ENCODE measurements around the gene DFFB. TPM values are rescaled to one million over a fixed set of nuclear protein-coding genes. Genes with fewer than 3 reads are reported as not detected.

The DFFB gene
- total and polyA plus RNA-seq, 9 donors = 6.8 to 12.8 (median 8.4) TPM

DNA sequence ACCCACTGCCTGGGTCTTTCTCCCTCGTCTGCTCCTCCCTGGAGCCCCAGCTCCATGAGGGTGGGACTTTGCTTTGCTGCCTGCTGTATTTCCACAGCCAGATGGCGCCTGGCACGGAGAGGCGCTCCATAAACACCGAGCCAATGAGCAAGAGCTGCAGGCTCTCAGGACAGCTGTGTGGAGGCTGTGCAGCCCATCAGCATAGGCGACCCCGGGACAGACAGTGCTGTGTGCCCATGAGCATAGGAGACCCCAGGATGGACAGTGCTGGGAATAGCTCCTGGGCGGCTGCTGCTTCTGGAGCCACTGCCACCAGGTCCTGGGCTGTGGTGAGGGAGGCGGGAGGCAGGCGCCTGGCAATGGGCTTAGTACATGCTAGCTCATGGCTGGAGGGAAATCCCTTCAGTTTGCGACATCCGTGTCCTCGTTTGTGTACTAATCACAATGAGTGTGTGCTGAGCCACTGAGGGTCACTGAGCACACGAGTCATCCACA, 29.4 kb upstream of the DFFB start:
- Histone ChIP-seq H3K4me1 (ENCODE audit: insufficient read depth) (no peaks in the 10 kb centered on the region), H3K4me3 (no peak overlapping the region), H3K27ac (no peak overlapping the region), H3K36me3 (no peaks in the 10 kb centered on the region), H3K9me3 (no peaks in the 10 kb centered on the region), H3K27me3 (no peaks in the 10 kb centered on the region)
- DNase-seq = no peak
- TF ChIP-seq, protein P1, sequence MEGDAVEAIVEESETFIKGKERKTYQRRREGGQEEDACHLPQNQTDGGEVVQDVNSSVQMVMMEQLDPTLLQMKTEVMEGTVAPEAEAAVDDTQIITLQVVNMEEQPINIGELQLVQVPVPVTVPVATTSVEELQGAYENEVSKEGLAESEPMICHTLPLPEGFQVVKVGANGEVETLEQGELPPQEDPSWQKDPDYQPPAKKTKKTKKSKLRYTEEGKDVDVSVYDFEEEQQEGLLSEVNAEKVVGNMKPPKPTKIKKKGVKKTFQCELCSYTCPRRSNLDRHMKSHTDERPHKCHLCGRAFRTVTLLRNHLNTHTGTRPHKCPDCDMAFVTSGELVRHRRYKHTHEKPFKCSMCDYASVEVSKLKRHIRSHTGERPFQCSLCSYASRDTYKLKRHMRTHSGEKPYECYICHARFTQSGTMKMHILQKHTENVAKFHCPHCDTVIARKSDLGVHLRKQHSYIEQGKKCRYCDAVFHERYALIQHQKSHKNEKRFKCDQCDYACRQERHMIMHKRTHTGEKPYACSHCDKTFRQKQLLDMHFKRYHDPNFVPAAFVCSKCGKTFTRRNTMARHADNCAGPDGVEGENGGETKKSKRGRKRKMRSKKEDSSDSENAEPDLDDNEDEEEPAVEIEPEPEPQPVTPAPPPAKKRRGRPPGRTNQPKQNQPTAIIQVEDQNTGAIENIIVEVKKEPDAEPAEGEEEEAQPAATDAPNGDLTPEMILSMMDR (IDR thresholded peaks at IDR 0.05) = no peak
- TF ChIP-seq EP300 (IDR thresholded peaks at IDR 0.05) = no peak
- TF ChIP-seq POLR2A (IDR thresholded peaks at IDR 0.05) = no peak
- WGBS, 3 donors = 76 to 78% (median 77%) methylated on average over 14 of the region's 14 CpGs
- intact Hi-C loops (cut with DNase I) = no loop called here

DNA sequence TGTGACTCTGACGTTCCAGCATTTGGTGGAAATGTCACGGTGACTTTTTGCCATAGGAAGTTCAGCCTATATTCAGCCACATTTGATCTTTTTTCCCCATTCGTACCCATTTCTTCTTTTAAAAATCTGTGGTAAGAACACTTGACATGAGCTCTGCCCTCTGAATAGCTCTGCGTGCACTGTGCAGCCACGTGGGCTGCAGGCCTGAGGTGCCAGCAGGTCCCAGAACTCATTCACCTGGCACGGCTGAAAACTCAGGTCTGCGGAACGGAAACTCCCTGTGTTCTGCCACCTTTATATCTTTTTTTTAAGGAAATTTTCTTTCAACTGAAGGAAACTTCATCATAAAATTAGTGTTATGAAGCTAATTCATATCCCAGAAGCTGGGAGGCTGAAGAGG, 28.9 kb upstream of the DFFB start:
- no peaks in the 10 kb centered on the region for H3K4me1 ChIP-seq (ENCODE audit: insufficient read depth)
- no peaks in the 10 kb centered on the region for H3K36me3 ChIP-seq
- no peaks in the 10 kb centered on the region for H3K27me3 ChIP-seq
- no peaks in the 10 kb centered on the region for H3K9me3 ChIP-seq
- H3K4me3 ChIP-seq = no peak overlapping the region
- WGBS, 3 donors = 92 to 93% (median 92%) methylated on average over 8 of the region's 8 CpGs
- DNase-seq = no peak
- intact Hi-C loops (cut with DNase I) = no loop called here
- H3K27ac ChIP-seq = no peak overlapping the region
- TF ChIP-seq POLR2A (IDR thresholded peaks at IDR 0.05) (no peak), EP300 (IDR thresholded peaks at IDR 0.05) (no peak)
- TF ChIP-seq, protein P1 (IDR thresholded peaks at IDR 0.05) = no peak

DNA sequence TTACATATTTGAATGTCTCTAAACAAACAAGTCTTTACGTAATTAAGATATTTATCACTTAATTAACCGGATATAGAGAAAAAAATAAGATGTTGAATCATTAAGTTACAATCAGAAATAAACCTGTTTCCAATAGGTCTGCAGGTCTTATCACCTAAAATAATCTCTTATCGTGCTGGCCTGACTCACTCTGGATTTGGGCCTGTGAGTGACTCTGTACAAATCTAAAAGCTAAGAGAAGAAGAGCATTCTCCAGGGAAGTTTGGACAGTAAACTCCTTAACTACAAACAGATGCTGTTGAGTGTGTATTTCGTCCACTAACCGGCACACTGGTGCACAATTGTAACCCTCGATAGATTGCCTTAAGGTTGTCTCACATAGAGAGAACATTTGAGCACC, 25.6 kb upstream of the DFFB start:
- Histone ChIP-seq H3K36me3 (no peaks in the 10 kb centered on the region), H3K27ac (no peak overlapping the region), H3K9me3 (no peaks in the 10 kb centered on the region), H3K4me1 (ENCODE audit: insufficient read depth) (no peaks in the 10 kb centered on the region), H3K4me3 (no peak overlapping the region), H3K27me3 (no peaks in the 10 kb centered on the region)
- DNase-seq = no peak
- 78 to 83% (median 83%) methylated on average over 6 of the region's 6 CpGs for WGBS, 3 donors
- TF ChIP-seq, protein P1 (IDR thresholded peaks at IDR 0.05) = no peak
- TF ChIP-seq POLR2A (IDR thresholded peaks at IDR 0.05) = no peak
- no peak for TF ChIP-seq EP300 (IDR thresholded peaks at IDR 0.05)
- intact Hi-C loops (cut with DNase I) = no loop called here

DNA sequence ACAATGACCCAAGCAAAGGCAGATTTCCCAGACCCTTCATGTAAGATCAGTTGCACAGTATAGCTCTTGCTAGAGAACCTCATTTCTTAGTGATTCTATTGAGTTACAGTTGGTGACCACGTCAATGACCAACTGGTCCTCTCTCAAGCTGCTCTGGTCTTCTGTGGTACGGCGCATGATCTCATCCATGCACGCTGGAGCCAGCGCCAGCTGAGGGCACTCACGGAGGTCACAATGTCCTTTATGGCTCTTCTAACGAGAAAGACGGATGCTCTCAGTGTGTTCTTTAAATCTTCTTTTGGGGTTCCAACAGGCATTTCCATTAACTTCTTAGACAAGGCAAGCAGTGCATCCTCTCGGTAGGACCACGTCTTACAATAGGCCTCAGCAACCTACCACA, 22.6 kb upstream of the DFFB start:
- no peaks in the 10 kb centered on the region for H3K36me3 ChIP-seq
- no peak overlapping the region for H3K4me3 ChIP-seq
- DNase-seq = no peak
- no peaks in the 10 kb centered on the region for H3K4me1 ChIP-seq (ENCODE audit: insufficient read depth)
- WGBS, 3 donors = 94 to 95% (median 94%) methylated on average over 10 of the region's 10 CpGs
- H3K27me3 ChIP-seq = no peaks in the 10 kb centered on the region
- peaks cover 0 to 8% of the 10 kb centered on the region in 2 donors for H3K9me3 ChIP-seq
- H3K27ac ChIP-seq = no peak overlapping the region
- TF ChIP-seq, protein P1 (IDR thresholded peaks at IDR 0.05) = no peak
- TF ChIP-seq EP300 (IDR thresholded peaks at IDR 0.05) (no peak), POLR2A (IDR thresholded peaks at IDR 0.05) (no peak)
- intact Hi-C loops (cut with DNase I) = no loop called here
